ENCODE data around the gene CDHR5. TPM values are rescaled to one million over a fixed set of nuclear protein-coding genes. Genes with fewer than 3 reads are reported as not detected.

The CDHR5 gene
- total RNA-seq, 2 experiments from 2014 or later: not detected

DNA sequence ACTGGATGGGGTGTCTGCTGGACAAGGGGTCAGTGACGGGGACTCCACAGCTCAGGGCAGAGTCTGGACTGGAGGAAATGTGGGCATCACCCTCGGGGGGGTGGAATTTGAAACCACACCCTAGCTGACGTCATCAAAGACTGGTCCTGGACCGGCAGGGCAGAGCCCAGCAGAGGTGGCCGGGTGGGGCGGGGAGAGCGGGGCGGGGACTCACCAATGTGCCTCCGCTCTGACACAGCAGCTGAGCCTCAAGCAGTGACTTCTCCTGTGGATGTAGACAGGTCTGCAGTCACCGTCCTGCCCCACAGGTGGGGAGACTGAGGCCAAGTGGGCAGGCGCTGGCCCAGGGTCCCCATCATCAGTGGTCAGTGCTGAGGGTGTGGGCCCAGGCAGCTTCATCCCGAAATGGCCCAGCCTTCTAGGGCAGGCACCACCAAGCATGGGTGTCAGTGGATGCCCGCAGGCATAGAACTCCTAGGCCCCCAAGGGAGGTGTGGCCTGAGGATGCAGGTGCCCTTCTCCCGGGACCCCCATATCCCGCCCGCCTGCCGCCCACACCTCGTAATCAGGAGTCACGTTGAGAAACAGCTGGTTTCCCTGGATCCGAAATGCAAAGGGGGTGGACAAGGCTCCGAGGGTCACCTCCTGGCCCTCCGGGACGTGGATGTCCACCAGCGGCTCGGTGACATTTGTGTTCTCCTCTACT, 603 bp downstream of the CDHR5 start:
- no peaks in the 10 kb centered on the region for H3K36me3 Mint-ChIP-seq (ENCODE audit: low read depth)
- H3K27ac Mint-ChIP-seq: no peak overlapping the region
- ChIA-PET POLR2A (interaction anchor here (0.8 to 1.3 kb wide), 3 partner anchors 9 to 14 kb away, joined by 4 to 5 read pairs (median 4); partner anchors contain the start of gene IRF7), CTCF (interaction anchor here (0.6 kb wide), 1 partner anchor 92 kb away, joined by 5 read pairs; no protein-coding TSS in a partner anchor)
- H3K9me3 Mint-ChIP-seq: no peaks in the 10 kb centered on the region
- no peak for DNase-seq
- H3K4me1 Mint-ChIP-seq: peaks cover 13% of the 10 kb centered on the region
- no peak overlapping the region for H3K4me3 Mint-ChIP-seq
- peaks cover 16% of the 10 kb centered on the region for H3K27me3 Mint-ChIP-seq

DNA sequence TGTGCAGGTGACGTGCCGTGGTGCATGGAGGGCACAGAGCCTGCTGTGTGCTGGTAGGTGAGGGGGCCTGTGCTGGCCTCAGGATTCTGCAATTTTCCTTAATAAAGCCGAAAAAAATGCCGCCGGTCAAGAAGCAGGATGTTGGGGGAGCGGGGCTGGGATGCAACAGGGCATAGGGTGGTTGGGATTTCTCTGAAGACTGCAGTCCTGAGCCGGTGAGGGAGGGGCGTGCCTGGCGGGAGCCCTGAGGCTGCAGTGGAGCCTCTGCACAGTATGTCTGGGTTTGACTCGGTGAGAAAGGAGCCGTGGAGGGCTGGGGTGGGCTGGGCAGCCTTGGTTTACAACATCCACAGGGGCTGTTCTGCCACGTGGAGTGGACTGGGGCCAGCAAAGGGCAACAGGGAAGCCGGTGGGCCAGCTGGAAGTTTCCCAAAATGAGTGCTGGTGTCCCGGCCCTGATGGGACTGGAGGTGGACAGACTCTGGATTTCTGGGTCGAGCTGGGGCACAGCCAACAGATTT, 1.3 kb downstream of the CDHR5 start:
- no peak for DNase-seq
- no peaks in the 10 kb centered on the region for H3K9me3 Mint-ChIP-seq
- H3K27ac Mint-ChIP-seq: no peak overlapping the region
- no peaks in the 10 kb centered on the region for H3K36me3 Mint-ChIP-seq (ENCODE audit: low read depth)
- ChIA-PET POLR2A (interaction anchor here (1.1 to 1.3 kb wide), 2 partner anchors 8 to 9 kb away, joined by 4 to 5 read pairs; partner anchors contain the start of gene IRF7), CTCF (interaction anchor here (0.6 kb wide), 1 partner anchor 93 kb away, joined by 5 read pairs; no protein-coding TSS in a partner anchor)
- H3K27me3 Mint-ChIP-seq: peaks cover 8% of the 10 kb centered on the region
- H3K4me1 Mint-ChIP-seq: peaks cover 6% of the 10 kb centered on the region
- H3K4me3 Mint-ChIP-seq: no peak overlapping the region

DNA sequence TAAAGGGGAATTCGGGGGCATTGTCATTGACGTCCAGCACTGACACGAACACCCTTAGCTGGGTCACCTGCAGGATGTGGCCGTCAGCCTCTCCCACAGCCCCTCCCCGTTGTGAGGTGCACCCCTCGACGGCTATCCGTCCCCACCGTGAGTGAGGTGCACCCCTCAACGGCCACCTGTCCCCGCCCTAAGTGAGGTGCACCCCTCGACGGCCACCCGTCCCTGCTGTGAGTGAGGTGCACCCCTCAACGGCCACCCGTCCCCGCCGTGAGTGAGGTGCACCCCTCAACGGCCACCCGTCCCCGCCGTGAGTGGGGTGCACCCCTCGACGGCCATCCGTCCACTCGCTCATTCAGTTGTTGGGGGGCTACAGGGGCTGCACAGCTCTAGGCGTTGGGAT, 2.9 kb downstream of the CDHR5 start:
- Mint-ChIP-seq H3K27me3 (no peaks in the 10 kb centered on the region), H3K27ac (no peak overlapping the region), H3K9me3 (no peaks in the 10 kb centered on the region), H3K36me3 (ENCODE audit: low read depth) (no peaks in the 10 kb centered on the region), H3K4me1 (no peaks in the 10 kb centered on the region), H3K4me3 (no peak overlapping the region)
- ChIA-PET CTCF (no interaction called here), POLR2A (no interaction called here)
- DNase-seq: no peak

DNA sequence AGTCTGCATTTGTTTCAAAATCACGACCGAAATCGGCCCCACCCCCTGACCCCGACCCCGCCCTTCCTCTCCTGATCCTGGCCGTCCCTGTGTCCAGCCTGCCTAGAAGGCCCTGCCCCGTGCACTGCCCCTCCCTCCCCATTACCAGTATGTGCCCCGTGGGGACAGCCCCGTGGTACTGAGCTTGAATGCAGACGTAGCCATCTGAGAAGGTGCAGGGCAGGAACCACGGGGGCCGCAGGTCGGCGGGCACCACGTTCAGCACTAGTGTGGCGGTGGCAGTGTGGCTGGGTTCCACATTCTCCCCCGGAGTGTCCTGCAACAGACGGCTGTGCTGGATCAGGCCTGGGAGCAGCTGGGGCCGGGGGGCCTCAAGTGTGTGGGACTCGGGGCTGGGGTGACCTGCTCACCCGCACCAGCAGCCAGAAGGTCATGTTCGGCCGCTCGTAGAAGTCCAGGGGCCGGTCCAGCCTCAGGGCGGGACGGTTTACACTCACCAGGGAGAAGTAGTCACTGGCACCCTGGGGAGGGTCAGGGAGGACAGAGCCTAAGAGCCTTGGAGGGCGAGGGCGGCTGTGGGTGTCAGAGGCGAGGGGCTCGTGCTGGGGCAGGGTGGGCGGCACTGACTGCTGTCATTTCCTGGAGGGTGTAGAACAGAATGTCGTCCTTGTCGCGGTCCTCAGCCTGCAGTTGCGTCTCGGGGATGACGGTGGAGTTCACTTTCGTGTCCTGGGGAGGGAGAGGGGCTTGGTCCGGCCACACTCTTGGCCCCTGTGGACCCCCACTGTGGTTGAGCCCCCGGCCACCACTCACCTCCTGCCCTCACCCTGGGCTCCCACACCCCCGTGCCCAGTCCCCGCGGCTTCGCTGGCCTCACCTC, 3.6 kb downstream of the CDHR5 start:
- POLR2A ChIA-PET: no interaction called here
- Mint-ChIP-seq H3K27ac (no peak overlapping the region), H3K4me1 (peaks cover 4% of the 10 kb centered on the region), H3K4me3 (no peak overlapping the region), H3K9me3 (no peaks in the 10 kb centered on the region), H3K27me3 (no peaks in the 10 kb centered on the region), H3K36me3 (ENCODE audit: low read depth) (no peaks in the 10 kb centered on the region)
- no peak for DNase-seq
- CTCF ChIA-PET: no interaction called here

DNA sequence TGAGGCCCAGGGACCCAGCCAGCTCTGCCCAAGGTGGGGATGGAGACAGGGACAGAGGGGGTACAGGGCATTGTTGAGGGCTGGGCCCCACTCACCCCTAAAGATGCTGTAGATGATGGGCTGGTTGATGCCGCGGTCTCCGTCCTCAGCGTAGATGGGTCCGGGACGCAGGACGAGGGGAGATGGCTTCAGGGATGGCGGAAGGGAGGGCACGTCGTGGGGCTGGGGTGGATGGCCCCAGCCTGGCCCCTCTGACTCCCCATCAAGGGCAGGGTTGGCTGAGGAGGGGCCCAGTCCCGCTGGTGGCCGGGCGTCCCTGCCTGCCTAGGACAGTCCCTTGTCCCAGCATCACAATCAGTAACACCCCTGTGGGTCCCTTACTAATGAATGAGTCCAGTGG, 4.6 kb downstream of the CDHR5 start:
- POLR2A ChIA-PET: no interaction called here
- Mint-ChIP-seq H3K4me3 (no peak overlapping the region), H3K9me3 (no peaks in the 10 kb centered on the region), H3K4me1 (peaks cover 7% of the 10 kb centered on the region), H3K36me3 (ENCODE audit: low read depth) (peaks cover 3% of the 10 kb centered on the region), H3K27me3 (no peaks in the 10 kb centered on the region), H3K27ac (no peak overlapping the region)
- CTCF ChIA-PET: no interaction called here
- no peak for DNase-seq

DNA sequence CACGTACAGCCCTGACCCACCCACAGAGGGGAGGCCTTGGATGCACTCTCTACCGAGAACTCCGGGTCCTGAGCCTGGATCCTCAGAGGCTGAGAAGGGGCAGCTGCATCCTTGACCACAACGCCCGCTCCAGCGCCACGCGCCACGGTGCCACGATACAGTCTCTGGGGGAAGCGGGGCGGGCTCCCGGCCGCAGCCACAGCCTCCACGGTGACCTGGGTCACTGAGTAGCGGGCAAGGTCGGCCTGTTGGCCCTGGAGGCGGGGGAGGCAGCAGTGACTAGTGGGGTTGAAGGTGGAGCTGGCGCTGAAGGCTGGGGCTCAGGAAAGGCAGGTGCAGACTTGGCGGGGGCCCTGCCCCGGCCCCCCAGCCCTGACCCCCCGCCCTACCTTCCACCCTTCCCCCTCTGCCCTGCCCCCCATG, 5.1 kb downstream of the CDHR5 start:
- H3K27me3 Mint-ChIP-seq: no peaks in the 10 kb centered on the region
- no peak overlapping the region for H3K4me3 Mint-ChIP-seq
- H3K36me3 Mint-ChIP-seq (ENCODE audit: low read depth): peaks cover 9% of the 10 kb centered on the region
- DNase-seq: no peak
- ChIA-PET CTCF (no interaction called here), POLR2A (no interaction called here)
- no peaks in the 10 kb centered on the region for H3K9me3 Mint-ChIP-seq
- H3K27ac Mint-ChIP-seq: no peak overlapping the region
- H3K4me1 Mint-ChIP-seq: peaks cover 7% of the 10 kb centered on the region

DNA sequence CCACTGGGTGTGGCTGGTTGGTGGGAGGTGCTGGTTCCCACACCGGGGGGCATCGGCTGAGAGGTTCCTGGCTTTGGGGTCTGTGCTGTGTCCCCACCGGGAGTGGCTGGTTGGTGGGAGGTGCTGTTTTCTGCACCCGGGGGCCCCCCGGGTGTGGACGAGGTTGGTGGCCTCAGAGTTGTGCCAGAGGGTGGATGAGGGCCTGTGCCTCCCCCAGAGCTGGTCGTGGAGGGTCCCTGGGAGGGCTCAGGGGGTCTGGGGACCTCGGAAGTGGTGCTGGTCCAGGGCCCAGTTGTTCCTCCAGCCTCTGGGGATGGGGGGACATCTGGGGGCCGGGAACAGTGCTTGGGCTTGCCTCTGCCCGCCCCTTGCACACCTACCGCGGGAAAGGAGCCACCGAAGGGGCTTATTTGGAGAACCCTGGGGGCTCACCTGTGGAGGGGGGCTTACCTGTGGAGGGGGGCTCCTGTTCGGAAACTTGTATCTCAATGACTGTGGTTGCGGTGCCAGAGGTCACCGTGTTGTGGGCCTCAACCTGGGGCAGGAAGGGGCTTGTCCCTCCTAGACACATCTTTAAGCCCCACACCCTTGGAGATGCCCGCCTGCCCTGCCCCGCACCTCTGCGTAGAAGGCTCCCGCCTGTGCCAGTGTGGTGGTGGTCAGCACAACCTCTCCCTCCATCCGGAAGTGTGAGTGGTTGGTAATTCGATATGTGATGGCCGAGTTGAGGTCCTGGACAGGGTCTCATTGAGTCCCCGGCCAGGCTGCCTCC, 5.7 kb downstream of the CDHR5 start:
- POLR2A ChIA-PET: no interaction called here
- peaks cover 7% of the 10 kb centered on the region for H3K4me1 Mint-ChIP-seq

DNA sequence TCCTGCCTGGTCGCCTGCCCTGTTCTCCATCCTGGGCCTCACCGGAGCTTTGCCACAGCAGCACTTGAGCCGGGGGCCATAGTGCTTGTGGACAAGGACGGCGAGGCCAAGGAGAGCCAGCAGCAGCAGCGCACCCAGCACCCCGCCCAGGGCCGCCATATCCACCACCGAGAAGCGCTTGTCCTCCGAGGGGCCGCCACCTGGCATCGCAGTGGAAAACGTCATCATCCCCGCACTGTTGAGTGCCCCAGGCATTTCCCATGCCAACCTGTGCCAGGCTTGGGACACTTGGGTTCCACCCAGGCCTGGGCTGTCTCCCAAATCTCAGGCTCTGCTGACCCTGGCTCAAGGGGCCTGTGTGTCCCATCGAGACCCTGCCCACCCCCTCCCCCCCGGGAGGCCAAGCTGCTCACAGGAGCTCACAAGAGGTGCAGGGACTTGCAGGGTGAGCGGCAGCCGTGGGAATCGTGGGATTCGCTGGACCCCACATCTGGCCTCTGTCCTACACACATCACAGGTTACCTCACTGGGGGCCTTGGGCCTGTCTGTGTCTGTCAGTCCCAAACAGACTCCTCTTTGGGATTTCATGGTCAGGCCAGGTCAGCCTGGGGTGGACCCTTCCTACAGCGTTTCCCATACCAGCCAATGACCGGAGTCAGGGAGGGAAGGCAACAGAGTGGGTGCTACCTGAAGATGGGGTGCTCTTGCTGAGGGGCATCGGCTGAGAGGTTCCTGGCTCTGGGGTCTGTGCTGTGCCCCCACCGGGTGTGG, 6.7 kb downstream of the CDHR5 start:
- Mint-ChIP-seq H3K27me3 (no peaks in the 10 kb centered on the region), H3K36me3 (ENCODE audit: low read depth) (peaks cover 22% of the 10 kb centered on the region), H3K9me3 (no peaks in the 10 kb centered on the region), H3K4me3 (peak overlapping the region; percentile 30), H3K27ac (no peak overlapping the region), H3K4me1 (peaks cover 9% of the 10 kb centered on the region)
- ChIA-PET POLR2A (no interaction called here), CTCF (no interaction called here)
- DNase-seq: no peak

More for the DNA sequence above, 5.7 kb downstream of the CDHR5 start:
- H3K36me3 Mint-ChIP-seq (ENCODE audit: low read depth): peaks cover 15% of the 10 kb centered on the region
- CTCF ChIA-PET: no interaction called here
- no peak overlapping the region for H3K4me3 Mint-ChIP-seq
- H3K27me3 Mint-ChIP-seq: no peaks in the 10 kb centered on the region
- no peaks in the 10 kb centered on the region for H3K9me3 Mint-ChIP-seq
- DNase-seq: no peak
- H3K27ac Mint-ChIP-seq: no peak overlapping the region

DNA sequence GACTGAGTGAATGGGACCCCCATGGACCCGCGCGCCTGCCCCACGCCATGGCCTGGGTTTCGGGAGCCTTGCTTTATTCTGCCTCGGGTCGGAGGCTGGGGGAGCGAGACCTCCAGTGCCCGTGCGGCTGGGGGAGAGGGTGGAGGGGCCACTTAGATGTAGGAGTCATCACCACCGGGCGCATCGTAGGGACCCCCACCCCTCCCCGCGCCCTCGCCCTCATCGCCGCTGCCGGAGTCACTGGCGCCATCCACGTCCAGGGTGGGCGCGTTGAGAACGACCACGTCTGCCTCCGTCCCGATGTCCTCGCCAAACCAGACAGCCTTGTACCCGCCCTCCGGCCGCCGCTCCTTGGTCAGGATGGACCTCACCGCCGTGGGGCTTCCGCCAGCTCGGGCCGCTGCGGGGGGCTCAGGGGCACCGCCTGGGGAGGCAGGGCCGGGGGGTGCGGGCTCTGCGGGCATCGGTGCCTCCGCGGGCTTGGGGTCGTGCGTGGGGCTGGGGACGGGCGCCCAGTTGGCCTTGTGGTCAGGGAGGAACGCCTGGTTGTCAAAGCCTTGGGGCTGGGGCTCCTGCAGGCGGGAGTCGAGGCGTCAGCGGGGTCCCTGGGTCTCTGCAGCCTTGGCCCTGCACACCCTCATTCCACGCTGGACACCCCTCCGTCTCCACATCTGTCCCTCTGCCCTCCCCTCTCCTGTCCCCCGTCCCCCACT, 7.4 kb downstream of the CDHR5 start:
- H3K27me3 Mint-ChIP-seq: no peaks in the 10 kb centered on the region
- H3K36me3 Mint-ChIP-seq (ENCODE audit: low read depth): peaks cover 29% of the 10 kb centered on the region
- no peak overlapping the region for H3K4me3 Mint-ChIP-seq
- no peaks in the 10 kb centered on the region for H3K9me3 Mint-ChIP-seq
- POLR2A ChIA-PET: no interaction called here
- H3K4me1 Mint-ChIP-seq: peaks cover 9% of the 10 kb centered on the region
- no peak for DNase-seq
- H3K27ac Mint-ChIP-seq: no peak overlapping the region
- CTCF ChIA-PET: no interaction called here

DNA sequence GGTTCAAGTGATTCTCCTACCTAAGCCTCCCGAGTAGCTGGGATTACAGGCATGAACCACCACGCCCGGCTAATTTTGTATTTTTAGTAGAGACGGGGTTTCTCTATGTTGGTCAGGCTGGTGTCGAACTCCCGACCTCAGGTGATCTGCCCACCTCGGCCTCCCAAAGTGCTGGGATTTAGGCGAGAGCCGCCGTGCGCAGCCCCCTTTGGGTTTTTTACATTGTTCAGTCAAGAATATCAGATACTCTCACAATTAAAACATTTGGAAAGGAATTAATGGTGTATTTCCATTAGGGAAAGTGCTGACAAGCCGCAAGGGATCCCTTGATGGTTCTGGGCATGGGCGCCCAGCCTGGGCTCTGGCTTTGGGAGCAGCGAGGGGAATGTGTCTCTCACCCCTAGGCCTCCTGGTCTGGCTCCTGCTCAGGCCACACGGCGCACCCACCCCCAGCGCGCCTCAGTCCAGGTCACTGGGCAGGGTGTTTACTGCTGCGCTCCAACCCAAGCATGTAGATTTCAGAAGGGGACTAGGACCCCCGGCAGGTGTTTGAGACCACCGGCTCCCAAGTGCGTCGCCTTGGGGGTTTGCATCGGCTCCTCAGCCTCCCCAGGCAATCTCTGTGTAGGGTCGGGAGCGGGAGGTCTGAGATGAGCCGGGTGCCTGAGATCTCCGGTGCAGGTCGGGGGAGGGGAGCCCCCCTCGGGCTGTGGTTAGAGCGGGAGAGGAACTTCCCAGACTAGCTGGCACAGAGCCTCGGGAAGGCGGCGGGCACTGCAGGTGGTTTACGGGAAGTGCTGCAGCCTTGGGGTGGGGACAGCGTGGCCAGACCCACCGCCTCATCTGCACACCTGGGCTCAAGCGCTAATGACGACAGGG, 8.2 kb downstream of the CDHR5 start:
- H3K27me3 Mint-ChIP-seq: no peaks in the 10 kb centered on the region
- H3K4me1 Mint-ChIP-seq: peaks cover 13% of the 10 kb centered on the region
- H3K36me3 Mint-ChIP-seq (ENCODE audit: low read depth): peaks cover 37% of the 10 kb centered on the region
- no peaks in the 10 kb centered on the region for H3K9me3 Mint-ChIP-seq
- ChIA-PET CTCF (interaction anchor here (1.4 kb wide), 1 partner anchor 107 kb away, joined by 4 read pairs; no protein-coding TSS in a partner anchor), POLR2A (interaction anchor here (1.1 to 1.6 kb wide), 10 partner anchors 10 to 132 kb away, joined by 3 to 12 read pairs (median 4); partner anchors contain the start of genes DEAF1, PHRF1 and TMEM80)
- peak overlapping the region; percentile 97 for H3K27ac Mint-ChIP-seq
- no peak for DNase-seq
- H3K4me3 Mint-ChIP-seq: peak overlapping the region; percentile 94

Measured in activated CD4-positive, alpha-beta memory T cell treated with anti-CD3 and anti-CD28 coated beads, Interleukin-2, amount 10 ng/mL, durations not matched to agents 7 days and 5 days (primary cell).